Astrocyte of the cerebellum (primary cell): Measurements from ENCODE around the gene HECTD3.

Experiments used
- DNase-seq: peaks from one replicate; pipeline ENCODE4 v3.0.0-alpha.2; 2011; ENCODE audit warnings: low read depth
- H3K4me3 ChIP-seq: 2 replicates; pipeline ENCODE4 v1.5.1; 2011; ENCODE audit warnings: mild to moderate bottlenecking, low read depth, low read length, moderate library complexity
- in situ Hi-C: cut with HindIII; loops from 2 replicates; pipeline ENCODE4 v1.10.0; 2017; ENCODE audit warnings: low sequenced_read_pairs
- TF ChIP-seq, protein P1 (sequence below): IDR thresholded peaks from 2 replicates; pipeline ENCODE4 v1.5.1; 2012; ENCODE audit warnings: low read length, low read depth, moderate library complexity, mild to moderate bottlenecking; ENCODE audit errors: missing control alignments

Gene HECTD3

DNA sequence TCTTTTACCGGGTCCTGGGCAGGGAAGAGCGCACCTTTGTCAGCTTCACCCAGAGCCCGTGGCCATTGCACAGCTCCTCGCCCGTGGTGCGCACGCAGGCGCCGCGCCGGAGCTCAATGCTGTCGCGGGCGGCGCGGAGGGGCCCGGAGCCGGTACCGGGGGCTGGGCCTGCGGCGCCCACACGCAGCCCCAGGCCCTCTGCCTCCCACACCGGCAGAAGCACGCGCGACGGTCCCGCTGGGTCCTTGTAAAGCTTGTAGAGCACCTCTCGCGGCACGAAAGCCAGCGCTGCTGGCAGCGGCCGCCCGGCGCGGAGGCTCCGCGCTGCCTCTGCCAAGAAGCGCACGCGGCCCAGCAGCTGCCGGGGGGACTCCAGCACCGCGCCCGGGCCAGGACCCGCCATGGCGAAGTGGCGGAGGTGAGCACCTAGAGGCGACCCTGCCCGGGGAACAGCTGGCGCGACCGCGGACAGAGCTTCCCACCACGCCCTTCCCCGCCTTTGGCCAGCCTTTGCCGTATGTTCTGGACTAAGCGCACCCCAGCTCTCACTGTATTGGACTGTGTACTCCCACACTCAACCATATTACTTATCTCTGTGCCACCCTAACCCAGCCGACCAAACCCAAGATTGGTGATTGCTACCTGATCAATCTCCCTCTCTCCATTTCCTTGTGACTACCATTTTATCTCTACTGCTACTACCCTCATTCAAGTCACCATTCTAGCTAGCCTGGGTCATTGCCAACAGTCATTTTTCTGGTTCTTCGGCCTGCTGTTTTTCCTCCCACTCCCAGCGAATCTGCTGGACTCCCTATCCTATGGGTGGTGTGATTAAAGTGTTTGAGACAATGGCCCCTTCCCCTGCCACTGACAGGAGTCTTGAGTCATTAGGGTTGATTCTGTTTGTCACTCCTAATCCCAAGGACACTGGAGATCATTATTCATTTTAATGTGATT is at the start of gene HECTD3:
Gene HECTD3 (minus strand): TSS at position 470 of the 957 bp plus-strand sequence. CDS start 67 bp downstream, at position 403.
- DNase-seq, result peak; percentile 27
- H3K4me3 ChIP-seq, result peak within 1 kb of the TSS; percentile 97
- TF ChIP-seq, protein P1, sequence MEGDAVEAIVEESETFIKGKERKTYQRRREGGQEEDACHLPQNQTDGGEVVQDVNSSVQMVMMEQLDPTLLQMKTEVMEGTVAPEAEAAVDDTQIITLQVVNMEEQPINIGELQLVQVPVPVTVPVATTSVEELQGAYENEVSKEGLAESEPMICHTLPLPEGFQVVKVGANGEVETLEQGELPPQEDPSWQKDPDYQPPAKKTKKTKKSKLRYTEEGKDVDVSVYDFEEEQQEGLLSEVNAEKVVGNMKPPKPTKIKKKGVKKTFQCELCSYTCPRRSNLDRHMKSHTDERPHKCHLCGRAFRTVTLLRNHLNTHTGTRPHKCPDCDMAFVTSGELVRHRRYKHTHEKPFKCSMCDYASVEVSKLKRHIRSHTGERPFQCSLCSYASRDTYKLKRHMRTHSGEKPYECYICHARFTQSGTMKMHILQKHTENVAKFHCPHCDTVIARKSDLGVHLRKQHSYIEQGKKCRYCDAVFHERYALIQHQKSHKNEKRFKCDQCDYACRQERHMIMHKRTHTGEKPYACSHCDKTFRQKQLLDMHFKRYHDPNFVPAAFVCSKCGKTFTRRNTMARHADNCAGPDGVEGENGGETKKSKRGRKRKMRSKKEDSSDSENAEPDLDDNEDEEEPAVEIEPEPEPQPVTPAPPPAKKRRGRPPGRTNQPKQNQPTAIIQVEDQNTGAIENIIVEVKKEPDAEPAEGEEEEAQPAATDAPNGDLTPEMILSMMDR, result no peak
- in situ Hi-C loops, result no loop called here

DNA sequence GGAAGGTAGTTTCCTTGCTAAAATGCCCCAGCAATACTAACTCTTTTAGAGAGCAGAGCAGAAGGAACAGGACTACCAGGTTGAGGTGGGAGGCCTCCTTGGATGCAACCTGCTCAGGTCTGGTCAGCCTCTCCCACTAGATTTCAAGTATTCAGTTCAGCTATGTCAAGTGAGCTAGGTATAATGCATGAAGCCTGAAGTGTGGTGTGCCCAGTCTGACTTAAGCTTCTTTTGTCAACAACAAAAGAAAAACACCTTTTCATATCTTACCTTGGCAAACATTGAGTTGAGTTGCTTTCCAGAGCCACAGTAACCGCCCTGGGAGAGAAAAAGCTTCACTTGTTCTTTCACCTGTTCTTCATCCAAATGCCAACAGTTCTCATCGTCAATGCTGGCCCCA is 48.7 kb upstream of the HECTD3 start:
- TF ChIP-seq, protein P1, result no peak
- no peak overlapping the region for H3K4me3 ChIP-seq
- in situ Hi-C loops, result no loop called here
- no peak for DNase-seq

DNA sequence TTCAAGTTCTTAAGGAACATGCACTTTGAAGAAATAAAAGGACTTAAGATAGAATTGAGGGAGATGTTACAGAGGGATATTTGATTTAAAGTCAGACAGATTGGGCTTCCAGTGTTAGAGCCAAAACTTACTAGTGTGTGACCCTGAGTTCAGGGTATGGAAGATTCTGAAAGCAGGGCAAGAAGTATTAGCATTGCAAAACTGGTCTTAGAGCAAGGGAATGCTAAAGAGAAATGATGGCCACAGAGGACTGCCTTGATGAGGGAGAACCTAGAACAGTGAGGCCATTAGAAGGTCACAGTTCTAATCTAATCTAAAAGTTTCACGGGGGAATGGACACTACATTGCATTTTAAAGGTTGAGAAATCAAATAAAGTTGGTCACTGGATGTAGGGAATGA is 46.4 kb upstream of the HECTD3 start:
- H3K4me3 ChIP-seq, result no peak overlapping the region
- DNase-seq, result no peak
- TF ChIP-seq, protein P1, result no peak
- in situ Hi-C loops, result no loop called here

DNA sequence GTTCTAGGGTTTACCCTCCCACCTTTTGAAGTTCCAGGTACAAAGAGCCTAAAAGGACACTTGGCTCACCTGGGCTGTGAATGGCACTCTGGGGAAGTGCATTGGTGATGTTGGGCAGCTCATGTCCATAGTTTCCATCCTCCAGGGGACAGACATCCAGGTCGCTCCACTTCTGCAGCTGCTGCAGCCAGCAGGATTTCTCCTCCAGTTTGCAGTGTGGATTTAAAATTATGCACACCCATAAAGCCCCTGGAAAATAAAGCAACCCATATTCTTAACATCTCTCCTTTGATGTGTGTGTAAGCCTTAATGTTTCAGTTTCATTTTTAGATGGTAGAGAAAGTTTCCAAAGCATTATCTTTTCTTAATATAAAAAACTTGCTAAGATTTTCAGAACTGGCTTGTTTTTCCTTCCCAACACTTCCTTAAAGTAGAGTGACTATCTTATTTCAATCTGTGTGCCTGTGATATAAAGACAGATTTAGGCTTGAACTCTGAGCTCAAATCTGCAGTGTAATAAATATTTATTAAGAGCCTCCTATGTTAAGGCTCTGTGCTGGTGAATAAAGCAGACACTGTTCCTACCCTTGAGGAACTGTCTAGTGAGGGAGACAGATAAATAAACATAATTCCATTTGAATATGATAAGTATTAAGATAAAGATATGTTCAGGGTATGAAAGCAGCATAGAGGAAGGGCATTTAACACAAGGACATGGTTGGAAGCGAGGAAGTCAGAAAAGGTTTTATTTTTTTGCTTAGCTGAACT is 40.1 kb upstream of the HECTD3 start:
- DNase-seq, result no peak
- in situ Hi-C loops, result no loop called here
- H3K4me3 ChIP-seq, result no peak overlapping the region

DNA sequence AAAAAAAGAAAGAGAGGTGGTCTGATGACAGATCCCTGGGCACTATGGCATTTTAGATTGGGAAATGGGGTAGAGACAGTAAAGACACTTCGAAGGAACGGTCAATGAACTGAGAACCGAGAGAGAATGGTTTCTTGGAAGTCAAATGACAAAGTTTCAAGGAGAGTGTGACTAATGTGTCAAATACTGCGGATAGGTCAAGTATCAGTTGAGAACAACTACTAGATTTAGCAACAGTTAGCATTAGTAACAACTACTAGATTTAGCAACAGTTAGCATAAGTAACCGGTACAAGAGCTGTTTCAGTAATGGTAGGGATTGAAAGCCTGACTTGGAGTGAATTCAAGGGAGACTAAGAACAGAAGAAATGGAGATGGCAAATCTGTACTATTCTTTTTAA is 35.9 kb upstream of the HECTD3 start:
- H3K4me3 ChIP-seq, result no peak overlapping the region
- TF ChIP-seq, protein P1, result no peak
- no peak for DNase-seq
- in situ Hi-C loops, result no loop called here

More for the DNA sequence above, 40.1 kb upstream of the HECTD3 start:
- TF ChIP-seq, protein P1, result no peak

DNA sequence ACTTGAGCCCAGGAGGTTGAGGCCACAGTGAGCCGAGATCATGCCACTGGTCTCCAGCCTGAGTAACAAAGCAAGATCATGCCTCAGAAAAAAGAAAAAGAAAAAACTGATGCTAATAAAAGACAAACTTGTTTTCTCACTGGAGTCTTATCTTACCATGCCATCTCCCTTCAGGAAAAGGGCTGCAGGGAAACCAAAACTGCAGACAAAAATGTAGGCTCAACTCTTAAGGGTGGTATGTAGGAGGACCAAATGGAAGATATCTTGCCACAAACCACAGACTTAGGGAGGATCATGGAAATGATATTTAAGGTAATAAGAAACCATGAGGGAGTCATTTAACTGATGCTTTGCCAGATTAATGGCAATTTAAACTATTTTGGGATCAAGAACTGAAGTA is 33.8 kb upstream of the HECTD3 start:
- in situ Hi-C loops, result no loop called here
- TF ChIP-seq, protein P1, result no peak
- no peak overlapping the region for H3K4me3 ChIP-seq
- DNase-seq, result no peak
